DMS114 treated with DMSO at 0.1 percent for 48 hours (cell line): ENCODE data around the gene WFDC10B.
"Not testable (repeated sequence)": the region's sequence is repeated elsewhere in the genome, so short reads cannot be mapped to it uniquely, and the experiment has no call there.

Experiments used
- DNase-seq: peaks from one replicate; lab custom pipeline; 2025; ENCODE audit not compliant: unreplicated experiment; lab: John Stamatoyannopoulos, UW

Gene WFDC10B

DNA sequence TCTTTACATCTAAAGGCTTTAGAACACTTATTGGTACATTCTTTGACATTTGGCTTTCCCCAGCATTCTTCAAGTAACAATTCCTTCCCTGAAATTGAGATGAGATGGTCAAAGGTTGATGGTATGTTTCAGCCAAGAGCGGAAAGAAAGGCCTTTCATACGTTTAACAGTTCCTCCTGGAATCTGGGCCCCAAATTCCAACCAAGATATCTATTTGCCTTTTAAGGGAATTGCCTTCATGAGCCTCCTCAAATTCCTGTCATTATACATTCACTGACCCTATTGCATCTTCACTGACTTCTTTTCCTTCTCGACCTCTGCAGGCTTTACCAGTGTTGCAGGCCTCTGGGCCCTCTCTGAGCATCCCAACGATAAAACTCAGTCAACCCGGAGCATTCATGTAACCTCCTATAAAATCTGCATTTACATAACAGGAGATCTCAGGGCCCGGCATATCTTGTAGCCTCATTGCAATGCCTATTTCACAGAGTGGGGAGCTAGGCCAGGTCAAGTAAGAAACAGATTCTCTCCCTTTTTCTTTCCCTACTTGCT, 55.4 kb downstream of the WFDC10B start:
- no peak for DNase-seq

DNA sequence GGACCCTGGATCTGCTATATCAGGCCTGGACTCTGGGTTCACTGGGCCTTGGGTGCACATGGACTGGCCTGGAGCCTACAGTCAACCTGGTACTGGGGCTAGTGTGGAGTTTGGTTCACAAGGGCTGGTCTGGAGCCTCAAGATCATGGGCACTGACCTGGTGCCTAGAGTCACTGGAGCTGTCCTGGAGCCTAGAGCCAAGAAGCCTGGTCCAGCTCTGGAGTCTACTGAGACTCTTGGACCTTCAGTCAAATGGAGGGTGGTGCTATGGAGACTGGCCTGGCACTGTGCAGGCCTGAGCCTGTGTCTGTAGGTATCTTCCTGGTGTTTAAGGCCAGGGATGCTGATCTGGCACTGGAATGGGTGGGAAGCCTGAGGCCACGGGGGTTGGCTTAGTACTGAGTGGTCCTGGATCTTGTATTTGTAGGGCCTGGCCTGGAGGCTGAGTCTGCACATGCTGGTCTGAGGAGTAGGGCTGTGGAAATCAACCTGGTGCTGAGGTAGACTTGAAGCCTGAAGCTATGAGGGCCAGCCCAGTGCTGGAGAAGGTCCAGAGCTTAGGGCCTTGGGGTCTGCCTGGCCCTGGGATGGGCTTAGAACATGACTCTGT, 57.3 kb downstream of the WFDC10B start:
- no peak for DNase-seq

GRCh38 chr20:45646875-45647274, 57.9 kb downstream of the WFDC10B start:
- DNase-seq, result no peak

DNA sequence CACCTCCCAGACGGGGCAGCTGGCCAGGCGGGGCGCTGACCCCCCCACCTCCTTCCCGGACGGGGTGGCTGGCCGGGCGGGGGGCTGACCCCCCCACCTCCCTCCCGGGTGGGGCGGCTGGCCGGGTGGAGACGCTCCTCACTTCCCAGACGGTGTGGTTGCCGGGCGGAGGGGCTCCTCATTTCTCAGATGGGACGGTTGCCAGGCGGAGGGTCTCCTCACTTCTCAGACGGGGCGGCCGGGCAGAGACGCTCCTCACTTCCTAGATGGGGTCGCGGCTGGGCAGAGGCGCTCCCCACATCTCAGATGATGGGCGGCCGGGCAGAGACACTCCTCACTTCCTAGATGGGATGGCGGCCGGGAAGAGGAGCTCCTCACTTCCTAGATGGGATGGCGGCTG, 59.0 kb downstream of the WFDC10B start:
- DNase-seq, result not testable (repeated sequence)

- not testable (repeated sequence) for DNase-seq
These were observed 63.7 kb downstream of the WFDC10B start for GRCh38 chr20:45641076-45641475.

GRCh38 chr20:45639687-45640086, 65.1 kb downstream of the WFDC10B start:
- no peak for DNase-seq

DNA sequence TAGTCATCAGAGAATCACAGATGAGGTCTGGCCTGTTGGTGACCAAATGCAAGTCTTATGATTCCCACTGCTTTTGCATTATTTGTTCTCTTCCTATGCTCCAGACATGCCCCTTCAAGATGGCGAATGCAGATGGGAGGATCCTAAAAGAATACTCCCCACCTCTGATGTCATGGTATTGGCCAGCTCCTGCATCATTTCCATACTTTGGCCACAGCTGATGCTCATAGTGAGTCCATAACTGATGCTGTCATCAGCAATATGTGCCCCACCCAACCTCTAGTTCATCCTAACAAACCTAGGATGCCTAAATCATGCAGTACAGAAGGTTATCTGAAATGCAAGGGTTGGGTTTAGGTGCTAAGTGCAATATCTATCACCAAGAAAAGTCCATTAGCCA, 68.3 kb downstream of the WFDC10B start:
- DNase-seq, result no peak
